ENCODE results near the gene GPR132.

DNA sequence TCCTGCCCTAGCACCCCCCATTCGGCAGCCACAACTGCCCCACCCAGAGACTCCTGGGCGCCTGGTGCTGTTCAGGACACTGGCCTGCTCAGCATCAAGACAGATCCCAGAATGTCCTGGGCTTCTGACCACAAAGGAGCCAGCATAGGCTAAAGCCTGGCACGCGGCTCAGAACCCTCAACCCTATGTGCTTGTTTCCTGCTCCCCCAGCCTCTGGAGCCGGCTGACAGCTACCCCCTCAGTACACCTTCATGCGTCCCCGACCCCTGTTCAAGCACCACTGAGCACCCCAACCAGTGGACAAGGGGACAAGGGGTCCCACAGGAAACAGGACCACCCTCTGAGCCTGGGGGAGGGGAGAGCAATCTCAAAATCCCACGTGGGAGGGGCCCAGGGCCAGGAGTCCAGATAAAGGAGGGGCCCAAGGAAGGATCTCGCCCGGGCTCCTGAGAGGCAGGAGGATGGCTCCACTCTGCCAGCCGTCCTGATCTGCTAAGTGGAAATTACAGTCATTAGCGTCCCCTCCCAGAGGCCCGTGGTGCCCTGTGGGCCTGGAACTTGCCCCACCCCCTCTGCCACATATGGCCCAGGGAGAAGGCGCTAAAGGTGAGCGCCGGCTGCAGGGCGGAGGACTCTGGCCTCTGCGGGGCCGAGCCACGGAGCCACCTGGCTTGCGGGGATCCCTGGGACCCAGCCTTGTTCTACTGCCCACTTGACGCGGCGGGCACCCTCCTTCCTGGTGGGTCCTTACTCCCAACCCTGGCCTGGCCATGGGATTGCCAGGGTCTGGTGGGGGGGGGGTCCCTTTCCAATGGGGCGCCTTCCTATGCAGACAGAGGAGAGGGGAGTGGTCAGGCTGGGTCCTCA is 27.2 kb upstream of the GPR132 start:
- TF ChIP-seq, protein P1, sequence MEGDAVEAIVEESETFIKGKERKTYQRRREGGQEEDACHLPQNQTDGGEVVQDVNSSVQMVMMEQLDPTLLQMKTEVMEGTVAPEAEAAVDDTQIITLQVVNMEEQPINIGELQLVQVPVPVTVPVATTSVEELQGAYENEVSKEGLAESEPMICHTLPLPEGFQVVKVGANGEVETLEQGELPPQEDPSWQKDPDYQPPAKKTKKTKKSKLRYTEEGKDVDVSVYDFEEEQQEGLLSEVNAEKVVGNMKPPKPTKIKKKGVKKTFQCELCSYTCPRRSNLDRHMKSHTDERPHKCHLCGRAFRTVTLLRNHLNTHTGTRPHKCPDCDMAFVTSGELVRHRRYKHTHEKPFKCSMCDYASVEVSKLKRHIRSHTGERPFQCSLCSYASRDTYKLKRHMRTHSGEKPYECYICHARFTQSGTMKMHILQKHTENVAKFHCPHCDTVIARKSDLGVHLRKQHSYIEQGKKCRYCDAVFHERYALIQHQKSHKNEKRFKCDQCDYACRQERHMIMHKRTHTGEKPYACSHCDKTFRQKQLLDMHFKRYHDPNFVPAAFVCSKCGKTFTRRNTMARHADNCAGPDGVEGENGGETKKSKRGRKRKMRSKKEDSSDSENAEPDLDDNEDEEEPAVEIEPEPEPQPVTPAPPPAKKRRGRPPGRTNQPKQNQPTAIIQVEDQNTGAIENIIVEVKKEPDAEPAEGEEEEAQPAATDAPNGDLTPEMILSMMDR (IDR thresholded peaks at IDR 0.05), result no peak
- no peak; the same call in 1 of the 2 replicates for TF ChIP-seq POLR2AphosphoS5 (IDR thresholded peaks at IDR 0.05; ENCODE audit: low read depth, low read length)
- no peak for TF ChIP-seq REST (IDR thresholded peaks at IDR 0.05; ENCODE audit: insufficient read depth in 1 of 2, low read depth in 2 of 2, low read length in 1 of 2)
- TF ChIP-seq SIN3A (IDR thresholded peaks at IDR 0.05; ENCODE audit: borderline replicate concordance, insufficient read depth, low read depth, low read length), result no peak
